GM19240 (cell line): ENCODE data around the gene TAOK3.
"Not testable (repeated sequence)": the region's sequence is repeated elsewhere in the genome, so short reads cannot be mapped to it uniquely, and the experiment has no call there.

ENCODE experiments used
- DNase-seq: peaks from one replicate; pipeline ENCODE4 v3.0.0; 2011; ENCODE audit warnings: low spot score; ENCODE audit not compliant: insufficient read length

Gene TAOK3

DNA sequence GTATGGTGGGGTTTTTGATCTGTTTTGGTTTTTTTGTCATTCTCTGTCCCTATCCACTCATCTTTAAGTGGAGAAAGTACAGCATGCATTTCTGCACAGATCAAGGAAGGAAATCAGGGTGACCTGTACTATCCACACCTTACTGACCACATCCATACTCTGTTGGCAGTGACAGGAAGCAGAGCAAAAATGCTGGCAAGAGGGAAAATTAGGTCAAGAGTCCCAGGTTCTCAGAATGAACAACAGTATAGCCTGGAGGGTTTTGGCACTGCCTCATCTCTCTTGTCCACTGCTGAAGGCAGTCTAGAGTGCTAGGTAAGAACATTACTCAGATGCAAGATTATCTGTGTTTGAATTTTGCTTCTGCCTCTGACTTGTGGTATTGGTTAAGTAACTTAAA, 70.7 kb downstream of the TAOK3 start:
- no peak for DNase-seq

DNA sequence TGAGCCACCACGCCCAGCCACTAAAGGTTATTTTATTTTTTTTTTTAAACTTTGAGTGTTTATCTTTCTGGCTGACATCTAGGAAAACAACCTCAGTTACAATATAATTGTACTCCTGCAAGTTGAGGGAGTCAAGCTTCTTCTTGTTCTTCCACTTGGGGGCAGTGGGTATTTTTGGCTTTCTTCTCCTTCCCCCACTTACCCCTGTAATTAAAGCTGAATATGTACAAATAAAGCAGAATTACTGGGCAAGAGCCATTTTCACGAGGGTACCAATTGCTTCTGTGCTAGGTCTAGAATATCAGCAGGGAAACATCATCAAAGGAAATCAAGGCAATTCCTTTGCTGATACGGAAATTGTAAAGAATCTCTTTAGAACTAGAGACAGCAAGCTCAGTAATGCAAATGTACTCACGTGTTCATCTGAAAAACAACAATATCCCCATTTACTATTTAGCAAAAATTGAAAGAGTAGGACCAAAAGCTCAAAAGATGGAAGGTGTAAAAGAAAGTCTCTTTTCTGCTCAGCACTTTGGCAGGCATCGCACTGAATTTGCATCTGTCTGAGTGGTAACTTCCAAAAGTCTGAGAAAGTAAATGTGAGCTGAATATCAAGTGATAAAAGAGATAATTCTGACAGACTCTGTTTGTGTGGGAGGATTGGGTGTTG, 72.8 kb downstream of the TAOK3 start:
- DNase-seq = no peak

DNA sequence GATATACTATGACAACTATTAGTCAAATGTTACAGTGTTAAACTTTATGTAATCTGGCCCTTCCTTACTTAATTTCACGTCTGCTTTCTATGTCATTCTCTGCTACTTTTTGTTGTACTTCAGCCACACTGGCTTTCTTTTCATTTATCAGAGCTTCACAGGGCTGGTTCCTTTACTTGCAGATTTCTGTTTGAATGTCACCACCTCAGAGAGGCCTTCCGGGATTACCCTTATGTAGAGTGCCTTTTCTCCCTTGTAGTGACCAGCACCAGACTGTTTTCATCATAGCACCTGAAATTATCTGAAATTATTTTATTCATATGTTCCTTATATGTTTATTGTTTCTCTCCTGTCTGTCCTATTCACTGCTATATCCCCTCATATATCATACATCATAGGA, 75.4 kb downstream of the TAOK3 start:
- no peak for DNase-seq

DNA sequence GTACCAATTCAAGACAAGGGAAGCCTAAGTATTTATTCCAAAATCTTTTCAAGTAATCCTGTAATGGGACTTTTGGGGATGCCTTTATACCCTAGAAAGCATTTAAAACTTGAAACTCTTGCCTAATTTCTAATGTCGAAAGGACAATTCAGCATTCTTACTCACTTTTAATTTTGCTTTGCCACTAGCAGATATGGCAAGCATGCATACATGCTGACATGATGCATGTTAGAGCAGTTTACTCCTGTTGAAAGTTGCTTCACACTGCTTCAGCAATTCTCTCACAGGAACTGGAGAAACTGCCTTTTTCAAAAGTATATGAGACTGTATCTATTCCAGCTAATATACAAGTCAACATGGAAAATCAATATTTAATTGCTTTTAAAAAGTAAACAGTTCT, 79.9 kb downstream of the TAOK3 start:
- no peak for DNase-seq

DNA sequence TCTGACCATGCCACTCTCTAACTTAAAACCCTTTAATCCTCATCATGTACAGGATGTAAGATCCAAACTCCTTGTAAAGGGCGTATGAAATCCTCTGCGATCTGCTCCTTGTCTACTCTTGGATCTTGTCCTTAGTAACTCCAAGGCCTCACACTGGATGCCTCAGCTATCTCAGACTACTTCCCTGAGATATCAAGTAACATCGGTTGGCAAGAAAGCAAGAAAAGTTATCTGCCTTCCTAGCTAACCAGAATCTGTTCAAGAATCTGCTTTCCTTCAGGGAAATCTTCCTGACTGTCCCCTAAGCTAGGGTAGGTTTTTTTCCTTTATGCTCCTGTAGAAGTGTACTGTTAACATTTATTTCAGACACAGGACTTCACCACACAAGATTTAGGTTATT, 82.6 kb downstream of the TAOK3 start:
- no peak for DNase-seq

DNA sequence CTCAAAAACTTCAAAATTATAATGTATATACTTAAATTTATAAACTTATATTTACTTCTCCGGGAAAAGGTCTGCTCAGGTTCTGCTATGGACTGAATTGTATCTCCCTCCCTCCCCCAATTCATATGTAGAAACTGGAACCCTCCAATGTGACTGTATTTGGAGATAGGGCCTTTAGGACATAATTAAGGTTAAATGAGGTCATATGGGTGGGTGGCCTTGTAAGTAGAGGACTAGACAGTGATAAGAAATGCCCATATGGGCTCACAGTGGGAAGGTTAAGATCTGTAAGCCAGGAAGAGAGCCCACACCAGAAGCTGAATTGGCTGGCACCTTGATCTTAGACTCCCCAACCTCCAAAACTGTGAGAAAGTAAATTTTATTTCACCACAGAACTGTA, 84.5 kb downstream of the TAOK3 start:
- no peak for DNase-seq

DNA sequence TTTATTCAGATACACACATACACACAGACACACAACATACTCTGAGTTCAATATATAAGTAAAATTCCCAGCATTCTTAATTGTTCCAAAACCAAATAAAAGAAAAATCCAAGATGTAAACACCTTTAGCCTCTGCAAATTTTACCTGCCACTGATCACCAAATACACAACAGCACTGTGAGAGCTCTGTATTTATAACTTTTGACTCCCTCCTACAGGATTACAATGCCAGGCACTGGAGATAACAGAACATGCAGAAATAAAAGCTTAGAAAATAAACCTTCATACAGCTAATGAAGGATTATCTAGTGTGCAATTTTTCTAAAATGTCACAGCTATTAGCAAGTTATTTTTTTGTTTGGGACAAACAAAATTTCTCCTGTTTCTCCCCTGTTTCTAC, 85.0 kb downstream of the TAOK3 start:
- no peak for DNase-seq

DNA sequence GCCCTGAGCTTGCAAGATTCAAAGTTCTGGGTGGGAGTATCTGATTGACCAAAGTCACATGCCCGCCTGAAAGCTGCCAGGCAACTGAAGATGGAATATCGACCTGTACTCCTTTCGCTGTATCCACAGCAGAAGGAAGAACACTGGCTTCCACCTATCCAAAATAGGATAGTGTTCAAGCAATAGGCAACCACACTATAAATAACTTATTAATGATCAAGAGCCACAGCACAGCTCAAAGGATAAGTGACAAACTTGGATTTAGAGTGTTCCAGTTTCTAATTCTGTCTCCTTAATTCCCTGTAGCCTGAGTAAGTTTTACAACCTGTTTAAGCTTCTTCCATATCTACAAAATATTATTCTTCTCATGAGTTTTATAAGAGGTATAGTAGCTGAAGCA, 89.9 kb downstream of the TAOK3 start:
- no peak for DNase-seq

DNA sequence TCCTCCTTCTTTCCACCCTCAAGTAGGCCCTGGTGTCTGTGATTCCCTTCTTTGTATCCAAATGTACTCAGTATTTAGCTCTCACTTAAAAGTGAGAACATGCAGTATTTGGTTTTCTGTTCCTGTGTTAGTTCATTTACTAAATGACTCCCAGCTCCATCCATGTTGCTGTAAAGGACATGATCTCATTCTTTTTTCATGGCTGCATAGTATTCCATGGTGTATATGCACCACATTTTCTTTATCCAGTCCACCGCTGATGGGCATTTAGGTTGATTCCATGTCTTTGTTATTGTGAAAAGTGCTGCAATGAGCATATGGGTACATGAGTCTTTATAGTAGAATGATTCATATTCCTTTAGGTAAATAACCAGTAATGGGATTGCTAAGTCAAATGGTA, 94.4 kb downstream of the TAOK3 start:
- not testable (repeated sequence) for DNase-seq

DNA sequence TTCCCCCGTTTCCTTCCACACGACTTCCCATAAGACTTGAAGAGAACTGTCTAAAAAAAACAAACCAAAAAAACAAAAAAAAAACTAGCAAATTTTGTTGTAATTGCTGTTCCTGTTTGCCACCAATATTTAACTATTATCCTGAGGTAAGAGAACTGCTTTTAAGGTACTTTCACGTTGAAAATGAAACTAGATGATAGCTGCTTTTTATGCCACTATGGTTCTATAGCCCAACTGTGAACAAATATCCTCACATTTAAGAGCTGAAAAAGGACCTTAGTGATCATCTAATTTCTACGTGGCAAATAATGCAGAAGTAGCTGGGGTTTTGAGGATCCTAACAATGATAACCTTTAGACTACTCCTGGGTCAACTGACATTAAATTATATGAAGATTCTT, 98.6 kb downstream of the TAOK3 start:
- DNase-seq = peak; percentile 1

DNA sequence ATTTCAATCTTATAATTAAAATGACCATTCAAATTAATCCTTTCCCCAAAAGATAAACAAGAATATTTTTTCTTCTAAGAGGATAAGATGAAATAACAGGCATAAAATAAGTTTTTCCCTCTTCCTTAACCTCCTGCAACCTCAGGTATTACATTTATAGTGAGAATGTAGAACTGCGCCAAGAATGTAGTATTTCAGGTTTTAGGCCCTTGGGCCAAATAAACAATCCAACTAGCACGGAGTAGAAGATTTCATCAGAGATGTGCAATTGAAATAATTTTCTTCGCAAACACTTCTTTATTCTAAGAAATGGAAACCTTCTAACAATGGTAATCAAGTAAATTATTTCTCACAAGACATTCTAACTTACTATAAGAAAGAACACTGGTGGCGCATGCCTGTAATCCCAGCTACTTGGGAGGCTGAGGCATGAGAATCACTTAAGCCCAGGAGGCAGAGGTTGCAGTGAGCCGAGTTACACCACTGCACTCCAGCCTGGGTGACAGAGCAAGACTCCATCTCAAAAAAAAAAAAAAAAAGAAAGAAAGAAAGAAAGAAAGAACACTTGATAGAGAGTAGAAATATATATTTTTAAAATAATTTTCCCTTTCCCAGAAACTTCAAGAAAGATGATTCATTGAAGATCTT, 100.8 kb downstream of the TAOK3 start:
- no peak for DNase-seq

DNA sequence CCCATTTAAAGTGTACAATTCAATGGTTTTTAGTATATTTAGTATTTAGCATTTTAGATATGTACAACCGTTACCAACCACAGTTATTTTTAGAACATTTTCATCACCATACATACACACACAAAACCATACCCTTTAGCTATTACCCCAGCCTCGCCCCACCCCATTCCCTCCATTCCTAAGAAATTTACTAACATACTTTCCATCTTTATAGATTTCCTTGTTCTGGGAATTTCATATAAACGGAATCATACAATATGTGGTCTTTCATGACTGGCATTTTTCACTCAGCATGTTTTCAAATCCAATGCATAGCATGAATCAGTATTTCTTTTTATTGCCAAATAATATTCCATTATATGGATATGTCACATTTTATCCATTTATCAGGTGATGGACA, 101.5 kb downstream of the TAOK3 start:
- DNase-seq = no peak

DNA sequence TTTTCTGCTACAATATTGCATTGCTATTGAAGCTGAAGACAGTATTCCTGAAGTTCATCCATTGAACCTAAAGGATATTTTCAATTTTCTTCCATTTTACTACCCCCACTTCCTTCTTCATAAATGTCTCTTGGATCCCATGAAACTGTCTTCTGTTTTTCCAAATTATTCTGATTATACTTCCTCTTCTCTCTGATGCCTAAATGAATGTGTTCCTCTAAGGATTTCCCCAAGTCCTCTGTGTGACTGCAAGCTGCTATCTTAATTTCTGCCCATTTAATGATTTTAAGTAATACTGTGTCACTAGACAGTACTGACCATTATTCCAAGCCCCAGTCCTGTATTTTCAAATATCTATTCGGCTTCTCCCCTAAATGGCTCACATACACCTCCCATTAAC, 102.9 kb downstream of the TAOK3 start:
- no peak for DNase-seq

DNA sequence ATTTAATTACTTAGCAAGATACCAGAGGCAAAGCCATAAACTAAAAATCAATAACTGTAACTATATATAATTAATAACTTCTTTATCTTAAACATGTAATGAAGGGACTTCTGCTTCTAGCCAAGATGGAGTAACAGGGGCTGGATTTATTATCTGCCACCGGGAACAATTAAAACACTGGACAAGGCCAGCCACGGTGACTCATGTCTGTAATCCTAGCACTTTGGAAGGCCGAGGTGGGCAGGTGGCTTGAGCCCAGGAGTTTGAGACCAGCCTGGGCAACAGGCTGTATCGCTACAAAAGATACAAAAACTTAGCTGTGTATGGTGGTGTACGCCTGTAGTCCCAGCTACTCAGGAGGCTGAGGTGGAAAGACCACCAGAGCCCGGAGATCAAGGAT, 113.6 kb downstream of the TAOK3 start:
- no peak for DNase-seq

DNA sequence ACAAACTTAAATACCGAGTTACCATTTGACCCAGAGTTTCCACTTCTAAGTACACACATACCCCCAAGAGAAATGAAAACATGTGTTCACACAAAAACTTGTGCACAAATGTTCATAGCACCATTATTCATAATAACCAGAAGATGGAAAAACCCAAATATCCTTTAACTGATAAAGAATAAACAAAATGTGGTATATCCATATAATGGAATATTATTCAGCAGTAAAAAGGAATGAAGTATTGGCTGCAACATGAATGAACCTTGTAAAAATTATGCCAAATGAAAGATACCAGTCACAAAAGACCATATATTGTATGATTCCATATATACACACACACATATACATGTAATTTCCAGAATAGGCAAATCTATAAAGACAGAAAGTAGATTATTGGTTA, 116.4 kb downstream of the TAOK3 start:
- DNase-seq = no peak

DNA sequence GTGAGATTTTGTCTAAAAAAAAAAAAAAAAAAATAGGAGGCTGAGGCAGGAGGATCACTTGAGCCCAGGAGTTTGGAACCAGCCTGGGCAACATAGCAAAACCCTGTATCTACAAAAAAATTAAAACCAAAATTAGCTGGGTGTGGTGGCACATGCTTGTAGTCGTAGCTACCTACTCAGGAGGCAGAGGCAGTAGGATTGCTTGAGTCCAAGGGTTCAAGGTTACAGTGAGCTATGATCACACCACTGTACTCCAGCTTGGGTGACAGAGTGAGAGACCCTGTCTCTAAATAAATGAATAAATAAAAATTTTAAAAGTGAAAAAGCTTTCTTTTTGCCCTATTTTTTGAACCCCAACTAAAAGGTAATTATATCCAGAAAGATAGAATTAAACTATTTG, 123.2 kb downstream of the TAOK3 start:
- DNase-seq = no peak

DNA sequence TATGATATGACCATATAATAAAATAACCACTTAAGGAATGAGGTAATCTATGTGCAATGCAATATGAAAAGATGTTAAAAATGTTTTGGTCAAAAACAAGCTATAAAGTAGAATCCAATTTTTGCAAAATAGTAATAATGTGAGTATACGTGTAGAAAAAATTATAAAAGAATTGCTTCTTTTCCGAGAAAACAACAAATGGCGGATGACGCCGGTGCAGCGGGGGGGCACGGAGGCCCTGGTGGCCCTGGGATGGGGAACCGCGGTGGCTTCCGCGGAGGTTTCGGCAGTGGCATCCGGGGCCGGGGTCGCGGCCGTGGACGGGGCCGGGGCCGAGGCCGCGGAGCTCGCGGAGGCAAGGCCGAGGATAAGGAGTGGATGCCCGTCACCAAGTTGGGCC, 126.8 kb downstream of the TAOK3 start:
- DNase-seq = not testable (repeated sequence)

DNA sequence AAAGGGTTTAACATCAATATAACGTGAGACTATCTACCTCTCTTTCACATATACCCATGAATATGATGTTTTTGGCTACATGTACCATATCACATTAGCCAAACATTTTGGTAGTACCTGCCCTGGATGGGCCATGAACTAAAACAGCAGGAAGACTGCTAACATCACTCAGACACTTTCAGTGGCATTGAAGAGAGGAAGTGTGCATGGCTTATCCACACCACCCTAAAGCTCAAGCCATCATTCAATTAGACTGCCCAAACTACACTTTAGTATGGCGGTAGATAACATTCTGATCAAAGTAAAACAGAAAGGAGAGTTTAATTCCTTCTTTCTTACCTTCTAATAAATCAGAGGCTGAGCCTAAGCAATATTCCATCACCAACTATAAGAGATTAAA, 133.8 kb downstream of the TAOK3 start:
- no peak for DNase-seq

DNA sequence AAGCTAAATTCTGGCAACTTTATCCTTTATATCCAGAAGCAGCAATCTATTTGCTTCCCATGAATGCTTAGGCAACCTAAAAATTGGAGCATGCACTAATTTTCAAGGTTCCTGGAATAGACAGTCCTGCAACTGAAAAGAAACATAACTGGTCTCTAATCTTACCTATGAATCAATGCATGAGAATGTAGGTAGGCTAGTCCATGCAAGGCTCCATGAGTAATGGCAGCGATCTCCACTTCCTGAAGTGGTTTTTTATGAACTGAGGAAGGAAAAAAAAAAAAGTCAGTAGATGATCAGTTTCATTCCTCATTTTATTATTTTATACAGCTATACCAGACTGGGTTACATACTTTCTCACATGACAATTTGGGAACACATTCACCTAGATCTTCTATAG, 134.8 kb downstream of the TAOK3 start:
- no peak for DNase-seq

DNA sequence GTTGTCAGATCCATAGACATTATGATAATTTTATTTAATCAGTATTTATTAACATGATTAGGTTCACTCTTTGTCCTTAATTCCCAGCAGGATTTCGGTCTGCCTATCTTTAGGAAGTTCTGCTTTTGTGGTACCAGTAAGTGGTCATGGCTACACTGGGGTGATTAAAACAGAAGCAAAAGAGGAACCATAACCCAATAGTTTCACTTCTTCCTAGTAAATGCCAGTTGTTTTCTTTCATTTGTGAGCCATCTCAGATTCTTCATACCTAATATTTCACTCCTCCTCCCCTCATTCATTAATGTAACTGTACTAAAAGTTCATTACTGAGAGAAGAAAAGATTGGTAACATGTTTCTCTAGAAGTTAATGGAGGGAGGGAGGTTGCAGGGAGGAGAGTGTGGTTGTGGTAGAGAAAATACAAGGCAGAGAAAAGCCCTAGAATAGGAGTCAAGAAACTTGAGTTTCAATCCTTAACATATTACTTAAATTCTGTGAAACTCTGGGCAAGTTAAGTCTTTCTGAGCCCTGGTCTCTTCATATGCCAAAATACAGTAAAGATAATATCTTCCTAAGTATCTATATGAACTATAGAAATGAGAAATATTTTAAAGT, 135.5 kb downstream of the TAOK3 start:
- DNase-seq = peak; percentile 22

DNA sequence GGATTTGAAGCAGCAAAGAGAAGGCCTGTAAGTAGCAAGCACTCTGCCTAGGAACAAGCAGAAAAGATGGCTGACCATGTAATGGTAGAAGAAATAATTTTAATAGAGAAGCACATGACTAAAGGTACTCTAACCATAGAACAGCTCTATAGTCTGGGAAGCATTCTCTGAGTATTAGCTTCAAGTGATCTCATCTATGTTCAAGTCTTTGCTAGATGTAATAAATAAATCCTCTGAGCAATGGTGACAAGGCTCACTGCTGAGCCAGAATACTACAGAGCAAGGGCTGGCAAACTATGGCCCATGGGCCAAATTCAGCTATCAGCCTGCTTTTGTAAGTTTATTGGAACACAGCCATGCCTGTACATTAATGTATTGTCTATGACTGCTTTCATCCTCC, 152.0 kb downstream of the TAOK3 start:
- DNase-seq = no peak

DNA sequence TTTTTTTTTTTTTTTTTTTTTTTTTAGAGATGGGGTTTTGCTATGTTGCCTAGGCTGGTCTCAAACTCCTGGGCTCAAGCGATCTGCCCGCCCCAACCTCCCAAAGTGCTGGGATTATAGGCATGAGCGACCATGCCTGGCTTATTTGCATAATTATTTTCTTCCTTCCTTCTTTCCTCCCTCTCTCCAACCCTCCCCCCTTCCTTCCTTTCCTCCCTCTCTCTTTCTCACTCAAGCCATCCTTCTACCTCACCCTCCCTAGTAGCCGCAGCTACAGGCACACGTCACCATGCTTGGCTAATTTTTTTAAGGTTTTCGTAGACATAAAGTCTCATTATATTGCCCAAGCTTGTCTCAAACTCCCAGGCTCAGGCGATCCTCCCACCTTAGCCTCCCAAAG, 152.9 kb downstream of the TAOK3 start:
- no peak for DNase-seq

DNA sequence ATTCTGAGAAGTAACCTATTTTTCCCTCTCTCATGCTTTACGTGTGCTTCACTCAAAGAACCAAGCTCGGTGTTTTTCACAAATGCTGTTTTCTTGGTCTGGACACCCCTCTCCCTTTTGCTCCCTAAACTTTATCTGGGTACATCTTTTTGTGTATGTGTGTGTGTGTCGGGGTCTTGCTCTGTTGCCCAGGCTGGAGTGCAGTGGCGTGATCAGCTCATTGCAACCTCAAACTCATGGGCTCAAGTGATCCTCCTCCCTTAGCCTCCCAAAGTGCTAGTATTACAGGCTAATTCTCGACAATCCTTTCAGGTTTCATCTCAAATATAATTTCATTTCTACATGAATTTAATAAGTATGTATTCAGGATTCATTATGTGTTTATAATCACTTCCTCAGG, 153.6 kb downstream of the TAOK3 start:
- no peak for DNase-seq
